ENCODE data around the gene CCDC85B. TPM values are rescaled to one million over a fixed set of nuclear protein-coding genes. Genes with fewer than 3 reads are reported as not detected.

Gene CCDC85B
- total and polyA plus RNA-seq, 2 of the 8 experiments (the other 6 are each of a cell fraction or from before 2014, with no cell fraction given): 19.8 to 30.8 TPM

DNA sequence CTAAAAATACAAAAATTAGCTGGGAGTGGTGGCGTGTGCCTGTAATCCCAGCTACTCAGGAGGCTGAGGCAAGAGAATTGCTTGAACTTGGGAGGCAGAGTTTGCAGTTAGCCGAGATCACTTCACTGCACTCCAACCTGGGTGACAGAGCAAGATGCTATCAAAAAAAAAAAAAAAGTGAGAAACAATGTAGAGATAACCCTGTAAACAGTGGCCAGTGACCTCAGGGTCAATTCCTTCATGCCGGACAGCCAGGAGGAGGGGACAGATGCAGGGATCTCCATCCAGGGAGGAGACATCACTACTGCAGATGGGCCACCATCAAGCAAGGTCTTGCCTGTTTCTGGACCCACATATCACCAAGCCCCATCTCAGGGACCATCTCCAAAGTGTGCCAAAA is 42.7 kb upstream of the CCDC85B start:
- Histone ChIP-seq H3K23me2 (ENCODE audit: low read depth, low read length) (no peaks in the 10 kb centered on the region), H3K4me2 (ENCODE audit: insufficient read depth in 1 of 2, low read depth in 2 of 2, low read length in 2 of 2) (no peak overlapping the region), H3K4ac (replicated peaks; ENCODE audit: insufficient read length, low read depth, low read length) (no peak overlapping the region), H3K4me1 (replicated peaks in 1 of 4; ENCODE audit: control insufficient read depth in 3 of 4, insufficient read depth in 4 of 4, low read length in 3 of 4) (peaks cover 0 to 4% (median under 1%) of the 10 kb centered on the region in 4 experiments; a peak in 4 of 7 replicates), H2BK15ac (ENCODE audit: low read length) (no peak overlapping the region), H2AFZ (ENCODE audit: low read length) (no peak overlapping the region), H4K20me1 (replicated peaks in 1 of 2; ENCODE audit: control insufficient read depth in 1 of 2, insufficient read depth in 2 of 2, low read length in 2 of 2) (peaks cover 0 to 2% of the 10 kb centered on the region in 2 experiments), H3K27ac (ENCODE audit: low read depth, low read length) (no peak overlapping the region), H3K27me3 (replicated peaks in 1 of 4; ENCODE audit: control insufficient read depth in 3 of 4, extremely low read depth in 1 of 4, insufficient read depth in 3 of 4, low read length in 3 of 4) (no peaks in the 10 kb centered on the region; a peak in 1 of 7 replicates), H3K36me3 (ENCODE audit: control insufficient read depth in 2 of 4, insufficient read depth in 4 of 4, low read length in 3 of 4) (peaks cover 0 to 6% (median 4%) of the 10 kb centered on the region in 4 experiments; a peak in 5 of 8 replicates), H3K9ac (replicated peaks in 1 of 4; ENCODE audit: extremely low read depth in 1 of 4, low read depth in 3 of 4, low read length in 3 of 4) (no peak overlapping the region), H3K14ac (ENCODE audit: insufficient read length) (no peak overlapping the region), H3K18ac (ENCODE audit: extremely low read depth, low read length) (no peak overlapping the region), H3K79me2 (ENCODE audit: control insufficient read depth in 1 of 2, insufficient read depth in 2 of 2, low read length in 2 of 2) (no peaks in the 10 kb centered on the region), H3K23ac (ENCODE audit: insufficient read length) (no peak overlapping the region), H2BK120ac (replicated peaks; ENCODE audit: low read depth, low read length) (no peak overlapping the region), H2BK5ac (ENCODE audit: low read depth, low read length) (no peak overlapping the region), H4K91ac (replicated peaks; ENCODE audit: insufficient read length, low read length) (no peak overlapping the region), H4K5ac (ENCODE audit: insufficient read length, low read depth, low read length) (no peak overlapping the region), H2AK5ac (ENCODE audit: low read depth, low read length) (no peak overlapping the region), H4K8ac (ENCODE audit: extremely low read depth, insufficient read depth, low read length) (no peak overlapping the region), H3K4me3 (ENCODE audit: extremely low read depth in 1 of 4, insufficient read depth in 2 of 4, low read depth in 3 of 4, low read length in 4 of 4) (no peak overlapping the region), H2BK20ac (ENCODE audit: low read length) (no peak overlapping the region), H3K9me3 (ENCODE audit: insufficient read depth in 2 of 2, low read depth in 1 of 2, low read length in 1 of 2) (peaks cover 7 to 10% of the 10 kb centered on the region in 2 experiments; a peak in 2 of 4 replicates), H3K56ac (replicated peaks; ENCODE audit: insufficient read length, low read depth, low read length) (no peak overlapping the region), H3K79me1 (ENCODE audit: low read depth, low read length) (no peaks in the 10 kb centered on the region), H2BK12ac (ENCODE audit: low read depth, low read length) (no peak overlapping the region)
- CTCF ChIA-PET (ENCODE audit: partially characterized antibody): interaction anchor here (0.7 to 15.2 kb wide), 6 partner anchors 14 to 205 kb away, joined by 4 to 283 read pairs (median 28); partner anchors contain the start of genes CCDC85B, CFL1, CTSW and FIBP
- POLR2A ChIA-PET (ENCODE audit: partially characterized antibody): interaction anchor here (8.0 to 38.3 kb wide), 2 partner anchors 9 to 27 kb away, joined by 67 to 1071 read pairs; partner anchors contain the start of genes CCDC85B, CFL1, CTSW and EFEMP2
- FAIRE-seq (no peak), DNase-seq (ENCODE audit: low read depth in 1 of 2, low spot score in 2 of 2) (no peak)
- WGBS, 2 experiments (ENCODE audit: extremely low coverage in 1 of 2, insufficient coverage in 1 of 2, insufficient read length in 1 of 2, insufficient replicate concordance in 2 of 2, low coverage in 1 of 2, low lambda C conversion rate in 2 of 2, missing lambda C conversion rate in 1 of 2): 78% methylated on average over 3 of the region's 3 CpGs; no CpG with 5 or more reads in 1 of the 2 experiments
- TF ChIP-seq ATF2 (IDR thresholded peaks at IDR 0.05; ENCODE audit: low read length): no peak
- no peak for TF ChIP-seq TEAD4 (IDR thresholded peaks at IDR 0.05; ENCODE audit: low read depth, low read length)
- TF ChIP-seq, protein P1, sequence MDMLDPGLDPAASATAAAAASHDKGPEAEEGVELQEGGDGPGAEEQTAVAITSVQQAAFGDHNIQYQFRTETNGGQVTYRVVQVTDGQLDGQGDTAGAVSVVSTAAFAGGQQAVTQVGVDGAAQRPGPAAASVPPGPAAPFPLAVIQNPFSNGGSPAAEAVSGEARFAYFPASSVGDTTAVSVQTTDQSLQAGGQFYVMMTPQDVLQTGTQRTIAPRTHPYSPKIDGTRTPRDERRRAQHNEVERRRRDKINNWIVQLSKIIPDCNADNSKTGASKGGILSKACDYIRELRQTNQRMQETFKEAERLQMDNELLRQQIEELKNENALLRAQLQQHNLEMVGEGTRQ (IDR thresholded peaks at IDR 0.05; ENCODE audit: low read length): no peak
- TF ChIP-seq POLR2A (IDR thresholded peaks at IDR 0.05; ENCODE audit: control extremely low read depth in 1 of 2, low read depth in 2 of 2, low read length in 2 of 2): no peak
- no peak for TF ChIP-seq PHF8 (conservative IDR thresholded peaks at IDR 0.05; ENCODE audit: low read depth, low read length)
- no peak for TF ChIP-seq E2F6 (IDR thresholded peaks at IDR 0.05)
- TF ChIP-seq CEBPB (IDR thresholded peaks at IDR 0.05; ENCODE audit: low read depth, low read length): no peak
- no peak for TF ChIP-seq SUZ12 (IDR thresholded peaks at IDR 0.05; ENCODE audit: low read length)
- no peak for TF ChIP-seq JUN (IDR thresholded peaks at IDR 0.05; ENCODE audit: low read depth, low read length)
- TF ChIP-seq, protein P2, sequence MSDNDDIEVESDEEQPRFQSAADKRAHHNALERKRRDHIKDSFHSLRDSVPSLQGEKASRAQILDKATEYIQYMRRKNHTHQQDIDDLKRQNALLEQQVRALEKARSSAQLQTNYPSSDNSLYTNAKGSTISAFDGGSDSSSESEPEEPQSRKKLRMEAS (IDR thresholded peaks at IDR 0.05): no peak

All from H1 (cell line).